Astrocyte (in vitro differentiated cells and primary cell): Measurements from ENCODE around the gene LBX2. TPM values are rescaled to one million over a fixed set of nuclear protein-coding genes. Genes with fewer than 3 reads are reported as not detected.
"Not testable (repeated sequence)": the region's sequence is repeated elsewhere in the genome, so short reads cannot be mapped to it uniquely, and the experiment has no call there.

ENCODE experiments used
- DNase-seq: peaks from one replicate; pipeline ENCODE4 v3.0.0-alpha.2; 2010; ENCODE audit warnings: low read depth
- FAIRE-seq: peaks from 2 replicates; lab custom pipeline; 2011; peaks lifted over from hg19 to GRCh38; lab: Jason Lieb, UNC
- H2AFZ ChIP-seq: 2 replicates; pipeline ENCODE4 v1.6.0; 2012; ENCODE audit warnings: low read depth, low read length, inconsistent platforms
- H3K27ac ChIP-seq: 2 replicates; pipeline ENCODE4 v1.5.1; 2011; ENCODE audit warnings: low read depth, low read length, inconsistent platforms
- H3K27me3 ChIP-seq: 2 replicates; pipeline ENCODE4 v1.6.0; 2011; ENCODE audit warnings: low read length, inconsistent platforms; ENCODE audit not compliant: insufficient read depth
- H3K36me3 ChIP-seq: 2 replicates; pipeline ENCODE4 v1.5.1; 2011; ENCODE audit warnings: low read length, inconsistent platforms; ENCODE audit not compliant: insufficient read depth
- H3K4me1 ChIP-seq: 2 replicates; pipeline ENCODE4 v1.5.1; 2011; ENCODE audit warnings: low read length, inconsistent platforms; ENCODE audit not compliant: insufficient read depth
- H3K4me2 ChIP-seq: 2 replicates; pipeline ENCODE4 v1.6.0; 2012; ENCODE audit warnings: low read length, inconsistent platforms
- H3K4me3 ChIP-seq: 2 replicates; pipeline ENCODE4 v1.5.1; 2011; ENCODE audit warnings: low read depth, mild to moderate bottlenecking, low read length, inconsistent platforms; ENCODE audit not compliant: insufficient read depth
- H3K79me2 ChIP-seq: 2 replicates; pipeline ENCODE4 v1.6.0; 2012; ENCODE audit warnings: mild to moderate bottlenecking, low read length, inconsistent platforms; ENCODE audit not compliant: insufficient read depth
- H3K9ac ChIP-seq: 2 replicates; pipeline ENCODE4 v1.6.0; 2012; ENCODE audit warnings: mild to moderate bottlenecking, low read length, inconsistent platforms
- H3K9me3 ChIP-seq: 2 replicates; pipeline ENCODE4 v1.5.1; 2012; ENCODE audit warnings: low read depth, mild to moderate bottlenecking, low read length, inconsistent platforms; ENCODE audit not compliant: insufficient read depth
- H4K20me1 ChIP-seq: 2 replicates; pipeline ENCODE4 v1.6.0; 2012; ENCODE audit warnings: low read length, inconsistent platforms; ENCODE audit not compliant: insufficient read depth
- H3K27ac Mint-ChIP-seq: one replicate; pipeline ENCODE4 v1.8.0; 2021; ENCODE audit warnings: mild to moderate bottlenecking, mixed read lengths; ENCODE audit not compliant: unreplicated experiment
- H3K27me3 Mint-ChIP-seq: one replicate; pipeline ENCODE4 v1.8.0; 2021; ENCODE audit warnings: low read depth, mixed read lengths; ENCODE audit not compliant: unreplicated experiment
- H3K36me3 Mint-ChIP-seq: one replicate; pipeline ENCODE4 v1.8.0; 2021; ENCODE audit warnings: low read depth, mixed read lengths; ENCODE audit not compliant: unreplicated experiment
- H3K4me1 Mint-ChIP-seq: one replicate; pipeline ENCODE4 v1.8.0; 2021; ENCODE audit warnings: low read depth, mixed read lengths; ENCODE audit not compliant: unreplicated experiment
- H3K4me3 Mint-ChIP-seq: one replicate; pipeline ENCODE4 v1.8.0; 2021; ENCODE audit warnings: mild to moderate bottlenecking, moderate library complexity, mixed read lengths; ENCODE audit not compliant: unreplicated experiment
- H3K9me3 Mint-ChIP-seq: one replicate; pipeline ENCODE4 v1.8.0; 2021; ENCODE audit warnings: mild to moderate bottlenecking, mixed read lengths; ENCODE audit not compliant: unreplicated experiment
- EZH2 ChIP-seq: IDR thresholded peaks from 2 replicates; pipeline ENCODE4 v1.6.1; 2012; ENCODE audit warnings: mild to moderate bottlenecking, low read length, inconsistent platforms; ENCODE audit not compliant: insufficient read depth
- total RNA-seq: library from RNA; stranded (reverse); gene quantifications from 2 replicates; pipeline ENCODE4 v1.2.1, GENCODE V29; 2021
- TF ChIP-seq, protein P1 (sequence below): IDR thresholded peaks from 2 replicates; pipeline ENCODE4 v1.5.1; 2011; ENCODE audit warnings: low read depth, mild to moderate bottlenecking, inconsistent platforms, low read length, moderate library complexity; ENCODE audit not compliant: insufficient read depth

Gene LBX2
- total RNA-seq, 1 donor from 2014 or later: 1.0 TPM

GRCh38 chr2:74471332-74472065, 27.9 kb downstream of the LBX2 start:
- Mint-ChIP-seq H3K36me3 (peaks cover 13% of the 10 kb centered on the region), H3K27ac (peak overlapping the region; percentile 98), H3K4me3 (peak overlapping the region; percentile 96), H3K9me3 (no peaks in the 10 kb centered on the region), H3K4me1 (peaks cover 7% of the 10 kb centered on the region), H3K27me3 (no peaks in the 10 kb centered on the region)
- Histone ChIP-seq H3K27me3 (no peaks in the 10 kb centered on the region), H3K4me3 (peak overlapping the region; percentile 96), H2AFZ (peak overlapping the region; percentile 94), H3K4me1 (peaks cover 15% of the 10 kb centered on the region), H3K27ac (peak overlapping the region; percentile 83), H3K9ac (peak overlapping the region; percentile 91), H4K20me1 (no peaks in the 10 kb centered on the region), H3K4me2 (peak overlapping the region; percentile 95), H3K79me2 (peaks cover 4% of the 10 kb centered on the region), H3K36me3 (peaks cover 7% of the 10 kb centered on the region), H3K9me3 (no peaks in the 10 kb centered on the region)
- no peak for TF ChIP-seq EZH2
- FAIRE-seq (no peak), DNase-seq (no peak)

DNA sequence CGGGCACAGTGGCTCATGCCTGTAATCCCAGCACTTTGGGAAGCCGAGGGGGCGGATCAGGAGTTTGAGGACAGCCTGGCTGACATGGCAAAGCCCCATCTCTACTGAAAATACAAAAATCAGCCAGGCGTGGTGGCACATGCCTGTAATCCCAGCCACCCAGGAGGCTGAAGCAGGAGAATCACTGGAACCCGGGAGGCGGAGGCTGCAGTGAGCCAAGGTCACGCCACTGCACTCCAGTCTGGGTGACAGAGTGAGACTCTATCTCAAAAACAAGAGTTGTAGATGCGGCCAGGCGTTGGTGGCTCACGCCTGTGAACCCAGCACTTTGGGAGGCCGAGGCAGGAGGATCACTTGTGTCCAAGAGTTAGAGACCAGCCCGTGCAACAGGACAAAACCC, 28.7 kb downstream of the LBX2 start:
- FAIRE-seq, H3K4me3 ChIP-seq, H3K4me2 ChIP-seq, H3K27ac ChIP-seq, H3K9me3 Mint-ChIP-seq, H4K20me1 ChIP-seq, H3K36me3 ChIP-seq, H3K27me3 ChIP-seq, H3K27me3 Mint-ChIP-seq, H2AFZ ChIP-seq, H3K9me3 ChIP-seq, H3K9ac ChIP-seq, H3K4me1 Mint-ChIP-seq, H3K79me2 ChIP-seq, DNase-seq: not testable (repeated sequence)
- Mint-ChIP-seq H3K27ac (peak overlapping the region; percentile 81), H3K36me3 (peaks cover 13% of the 10 kb centered on the region), H3K4me3 (peak overlapping the region; percentile 76)
- peaks cover 15% of the 10 kb centered on the region for H3K4me1 ChIP-seq

GRCh38 chr2:74464406-74464805, 35.0 kb downstream of the LBX2 start:
- peaks cover 16% of the 10 kb centered on the region for H4K20me1 ChIP-seq
- Mint-ChIP-seq H3K27me3 (no peaks in the 10 kb centered on the region), H3K27ac (peak overlapping the region; percentile 72), H3K4me1 (peaks cover 16% of the 10 kb centered on the region), H3K4me3 (peak overlapping the region; percentile 96), H3K36me3 (peaks cover 3% of the 10 kb centered on the region), H3K9me3 (no peaks in the 10 kb centered on the region)
- TF ChIP-seq EZH2: no peak
- TF ChIP-seq, protein P1, sequence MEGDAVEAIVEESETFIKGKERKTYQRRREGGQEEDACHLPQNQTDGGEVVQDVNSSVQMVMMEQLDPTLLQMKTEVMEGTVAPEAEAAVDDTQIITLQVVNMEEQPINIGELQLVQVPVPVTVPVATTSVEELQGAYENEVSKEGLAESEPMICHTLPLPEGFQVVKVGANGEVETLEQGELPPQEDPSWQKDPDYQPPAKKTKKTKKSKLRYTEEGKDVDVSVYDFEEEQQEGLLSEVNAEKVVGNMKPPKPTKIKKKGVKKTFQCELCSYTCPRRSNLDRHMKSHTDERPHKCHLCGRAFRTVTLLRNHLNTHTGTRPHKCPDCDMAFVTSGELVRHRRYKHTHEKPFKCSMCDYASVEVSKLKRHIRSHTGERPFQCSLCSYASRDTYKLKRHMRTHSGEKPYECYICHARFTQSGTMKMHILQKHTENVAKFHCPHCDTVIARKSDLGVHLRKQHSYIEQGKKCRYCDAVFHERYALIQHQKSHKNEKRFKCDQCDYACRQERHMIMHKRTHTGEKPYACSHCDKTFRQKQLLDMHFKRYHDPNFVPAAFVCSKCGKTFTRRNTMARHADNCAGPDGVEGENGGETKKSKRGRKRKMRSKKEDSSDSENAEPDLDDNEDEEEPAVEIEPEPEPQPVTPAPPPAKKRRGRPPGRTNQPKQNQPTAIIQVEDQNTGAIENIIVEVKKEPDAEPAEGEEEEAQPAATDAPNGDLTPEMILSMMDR: no peak
- peak overlapping the region; percentile 92 for H3K9ac ChIP-seq
- H3K79me2 ChIP-seq: peaks cover 42% of the 10 kb centered on the region
- peak overlapping the region; percentile 98 for H3K4me2 ChIP-seq
- peaks cover 11% of the 10 kb centered on the region for H3K4me1 ChIP-seq
- no peaks in the 10 kb centered on the region for H3K27me3 ChIP-seq
- no peaks in the 10 kb centered on the region for H3K9me3 ChIP-seq
- peak overlapping the region; percentile 90 for H2AFZ ChIP-seq
- DNase-seq: no peak
- FAIRE-seq: no peak
- peaks cover 4% of the 10 kb centered on the region for H3K36me3 ChIP-seq
- peak overlapping the region; percentile 90 for H3K4me3 ChIP-seq
- peak overlapping the region; percentile 79 for H3K27ac ChIP-seq
